Embryonic facial prominence (tissue), 1 donor: Measurements from ENCODE around the gene AIF1.
A peak's percentile ranks its signal among the peaks of the same experiment; 100 is the strongest.

Experiments
- DNase-seq: peaks from one replicate; pipeline ENCODE4 v3.0.0-alpha.2; 2016; ENCODE audit errors: extremely low spot score

The AIF1 gene

DNA sequence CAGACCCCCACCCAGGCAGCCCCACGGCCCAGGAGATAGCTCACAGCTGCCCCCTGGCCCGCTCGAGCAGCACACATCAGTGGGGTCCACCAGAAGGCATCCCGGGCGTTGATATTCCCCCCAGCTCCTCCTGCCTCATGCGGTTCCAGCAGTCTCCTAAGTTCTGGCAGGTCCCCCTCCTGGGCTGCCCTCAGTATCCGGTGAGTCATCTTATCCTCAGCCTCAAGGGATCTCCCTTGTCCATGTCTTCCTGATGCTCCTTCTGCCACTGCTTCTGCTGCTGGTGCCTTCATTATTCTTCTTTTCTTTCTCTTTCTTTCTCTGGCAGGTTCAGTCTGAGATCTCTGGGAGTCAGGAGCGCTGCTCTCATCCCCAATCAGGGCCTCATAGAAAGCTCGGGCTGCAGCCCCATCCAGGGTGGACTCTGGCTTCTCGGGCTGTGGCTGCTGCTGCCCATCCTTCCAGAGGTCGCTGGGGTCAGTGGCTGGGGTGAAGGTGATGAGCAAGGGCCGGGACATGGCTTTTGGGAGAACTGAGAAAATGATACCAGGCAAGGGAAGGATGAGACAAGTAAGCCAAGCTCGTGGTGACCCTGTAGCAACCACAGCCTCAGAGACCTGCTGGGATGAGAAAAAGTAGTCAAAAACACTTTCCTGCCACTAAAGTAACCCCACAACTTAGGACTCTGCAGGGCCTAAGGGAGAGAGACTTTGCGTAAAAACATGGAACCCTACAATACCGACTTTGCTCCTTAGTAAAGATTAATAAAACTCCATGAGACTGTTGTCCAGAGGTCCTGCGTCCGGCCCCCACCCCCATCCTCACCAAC, 49.1 kb downstream of the AIF1 start:
- no peak for DNase-seq

- DNase-seq = peak; percentile 93
Measured at GRCh38 chr6:31664790-31665500, 49.9 kb downstream of the AIF1 start, which contains the start of gene GPANK1. TSS of gene GPANK1 (minus strand) at chr6:31664997. CDS start at chr6:31664478, 519 bp downstream.

DNA sequence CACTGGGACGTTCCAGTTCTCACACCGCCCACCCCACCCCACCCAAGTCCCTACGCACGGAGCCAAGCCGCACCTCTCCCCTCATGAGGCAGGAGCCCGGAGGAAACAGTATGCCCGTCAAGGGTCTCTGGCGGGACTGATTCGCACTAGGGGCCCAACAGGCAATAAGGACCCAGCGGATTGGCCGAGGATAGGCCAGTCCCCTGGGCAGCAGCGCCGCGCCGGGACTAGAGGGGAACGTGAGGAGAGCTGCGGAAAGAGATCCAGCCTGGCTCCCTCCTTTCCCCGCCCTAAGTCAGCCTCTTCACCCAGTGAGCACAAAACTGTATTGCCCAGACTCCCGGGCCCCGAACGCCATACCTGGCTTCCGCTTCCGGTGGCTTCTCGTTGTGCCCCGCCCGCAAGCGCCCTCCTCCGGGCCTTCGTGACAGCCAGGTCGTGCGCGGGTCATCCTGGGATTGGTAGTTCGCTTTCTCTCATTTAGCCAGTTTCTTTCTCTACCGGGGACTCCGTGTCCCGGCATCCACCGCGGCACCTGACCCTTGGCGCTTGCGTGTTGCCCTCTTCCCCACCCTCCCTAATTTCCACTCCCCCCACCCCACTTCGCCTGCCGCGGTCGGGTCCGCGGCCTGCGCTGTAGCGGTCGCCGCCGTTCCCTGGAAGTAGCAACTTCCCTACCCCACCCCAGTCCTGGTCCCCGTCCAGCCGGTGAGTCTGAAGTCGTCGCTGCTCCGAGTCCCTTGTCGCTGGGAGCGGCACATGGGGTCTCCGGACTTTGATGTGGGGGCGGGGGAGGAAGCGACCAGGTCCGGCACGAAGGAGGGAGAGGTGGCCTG, 50.7 kb downstream of the AIF1 start, which contains the start of gene CSNK2B:
CSNK2B (plus strand) TSS at position 580 of the 836 bp plus-strand sequence. CDS start 752 bp downstream, outside the sequence.
- DNase-seq = peak; percentile 97

DNA sequence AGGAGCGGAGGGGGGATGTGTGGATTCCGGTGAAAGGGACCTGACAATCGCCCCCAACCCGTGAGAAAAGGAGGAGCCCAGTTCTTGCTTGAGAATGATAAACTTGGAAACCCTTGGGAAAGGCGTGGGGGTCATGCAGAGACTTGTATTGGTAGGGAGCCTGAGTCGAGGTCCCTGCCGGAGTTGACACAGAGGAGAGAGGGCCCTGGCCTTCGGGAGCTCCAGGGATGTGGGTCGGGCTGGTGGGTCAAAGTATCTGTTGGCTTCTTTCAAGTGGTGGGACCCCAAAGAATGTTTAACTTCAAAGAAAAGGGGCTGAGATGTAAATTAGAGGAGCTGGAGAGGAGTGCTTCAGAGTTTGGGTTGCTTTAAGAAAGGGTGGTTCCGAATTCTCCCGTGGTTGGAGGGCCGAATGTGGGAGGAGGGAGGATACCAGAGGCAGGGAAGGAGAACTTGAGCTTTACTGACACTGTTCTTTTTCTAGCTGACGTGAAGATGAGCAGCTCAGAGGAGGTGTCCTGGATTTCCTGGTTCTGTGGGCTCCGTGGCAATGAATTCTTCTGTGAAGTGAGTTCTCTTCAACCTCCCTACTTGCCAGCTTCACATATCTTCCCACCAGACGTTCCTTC, 51.4 kb downstream of the AIF1 start:
- no peak for DNase-seq
